Breast epithelium (tissue), 4 donors: ENCODE measurements around the gene AAMDC. TPM values are rescaled to one million over a fixed set of nuclear protein-coding genes. Genes with fewer than 3 reads are reported as not detected.

Source experiments
- DNase-seq, 2 donors: peaks; one replicate each; pipeline ENCODE4 v3.0.0-alpha.2; 2019; ENCODE audit warnings: low spot score in 2 of 2
- H3K27ac ChIP-seq, 2 donors: fragments of 200-600 bp; sonication (generic) in 1 of 2; one replicate each; pipeline ENCODE4 v1.5.1; 2016 to 2019; ENCODE audit warnings: mild to moderate bottlenecking in 1 of 2
- H3K27me3 ChIP-seq, 2 donors: fragments of 200-600 bp; sonication (generic) in 1 of 2; one replicate each; pipeline versions ENCODE4 v1.5.1 to v1.6.0; 2017 to 2019; ENCODE audit warnings: control low read depth in 1 of 2, mild to moderate bottlenecking in 1 of 2
- H3K36me3 ChIP-seq: fragments of 200-600 bp; one replicate; pipeline ENCODE4 v1.5.1; 2019
- H3K4me1 ChIP-seq, 2 donors: fragments of 200-600 bp; sonication (generic); one replicate each; pipeline ENCODE4 v1.5.1; 2016 to 2019; ENCODE audit warnings: control low read depth in 1 of 2
- H3K4me3 ChIP-seq, 3 donors: fragments of 200-600 bp; sonication (generic); 1 replicate in 2 of 3; 2 replicates in 1 of 3; pipeline ENCODE4 v1.5.1; 2016 to 2019; ENCODE audit warnings: mild to moderate bottlenecking in 3 of 3, moderate library complexity in 2 of 3
- H3K9me3 ChIP-seq, 2 donors: fragments of 200-600 bp; sonication (generic) in 1 of 2; one replicate each; pipeline ENCODE4 v1.5.1; 2016 to 2019; ENCODE audit warnings: control low read depth in 1 of 2
- POLR2A ChIP-seq: fragments of 450-650 bp; IDR thresholded peaks from one replicate; pipeline ENCODE4 v1.6.1; 2016; ENCODE audit warnings: antibody characterized with exemption, mild to moderate bottlenecking, moderate library complexity
- POLR2AphosphoS5 ChIP-seq, 3 donors: sonication (generic); formaldehyde crosslinking; IDR thresholded peaks; one replicate each; pipeline ENCODE4 v1.6.1; 2017; ENCODE audit warnings: antibody characterized with exemption in 3 of 3
- intact Hi-C: fragments of 100-400 bp; cut with DNase I; formaldehyde crosslinking; loops from one replicate; pipeline ENCODE4 v1.15.1; 2023; ENCODE audit warnings: low total_unique reads
- total RNA-seq, 3 donors: library from RNA; depleted of rRNA; stranded (reverse); fragments of >200 nt; gene quantifications; one replicate each; pipeline ENCODE4 v1.1.0, GENCODE V29; 2016
- TF ChIP-seq, protein P1 (sequence below), 3 donors: fragments of 450-650 bp; IDR thresholded peaks; one replicate each; pipeline ENCODE4 v1.5.1; 2016 to 2017; ENCODE audit warnings: antibody characterized with exemption in 3 of 3, mild to moderate bottlenecking in 3 of 3, moderate library complexity in 3 of 3

The AAMDC gene
- total RNA-seq, 3 donors from 2014 or later = 26.2 to 64.8 (median 30.5) TPM

DNA sequence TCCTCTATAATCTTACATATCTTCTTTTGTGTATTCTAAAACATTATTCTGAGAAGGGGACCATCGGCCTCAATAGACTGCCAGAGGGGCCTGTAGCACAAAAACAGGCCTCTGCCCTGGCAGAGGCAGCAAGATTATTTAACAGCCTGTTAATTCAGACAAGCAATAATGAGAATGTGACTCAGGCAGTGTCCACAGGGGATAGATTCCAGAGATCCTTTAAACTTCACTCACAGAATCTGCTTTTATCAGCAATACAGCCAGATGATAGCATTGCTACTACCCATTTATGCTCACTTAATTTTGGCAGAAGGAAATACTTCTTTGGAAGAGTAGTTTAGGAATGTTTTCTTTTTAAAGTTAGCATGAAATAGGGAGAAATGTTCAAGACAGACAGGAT lies 44.9 kb downstream of the AAMDC start:
- H3K27me3 ChIP-seq = no peaks in the 10 kb centered on the region
- no peak for DNase-seq
- no peaks in the 10 kb centered on the region for H3K9me3 ChIP-seq
- no peak overlapping the region for H3K4me3 ChIP-seq
- TF ChIP-seq, protein P1, sequence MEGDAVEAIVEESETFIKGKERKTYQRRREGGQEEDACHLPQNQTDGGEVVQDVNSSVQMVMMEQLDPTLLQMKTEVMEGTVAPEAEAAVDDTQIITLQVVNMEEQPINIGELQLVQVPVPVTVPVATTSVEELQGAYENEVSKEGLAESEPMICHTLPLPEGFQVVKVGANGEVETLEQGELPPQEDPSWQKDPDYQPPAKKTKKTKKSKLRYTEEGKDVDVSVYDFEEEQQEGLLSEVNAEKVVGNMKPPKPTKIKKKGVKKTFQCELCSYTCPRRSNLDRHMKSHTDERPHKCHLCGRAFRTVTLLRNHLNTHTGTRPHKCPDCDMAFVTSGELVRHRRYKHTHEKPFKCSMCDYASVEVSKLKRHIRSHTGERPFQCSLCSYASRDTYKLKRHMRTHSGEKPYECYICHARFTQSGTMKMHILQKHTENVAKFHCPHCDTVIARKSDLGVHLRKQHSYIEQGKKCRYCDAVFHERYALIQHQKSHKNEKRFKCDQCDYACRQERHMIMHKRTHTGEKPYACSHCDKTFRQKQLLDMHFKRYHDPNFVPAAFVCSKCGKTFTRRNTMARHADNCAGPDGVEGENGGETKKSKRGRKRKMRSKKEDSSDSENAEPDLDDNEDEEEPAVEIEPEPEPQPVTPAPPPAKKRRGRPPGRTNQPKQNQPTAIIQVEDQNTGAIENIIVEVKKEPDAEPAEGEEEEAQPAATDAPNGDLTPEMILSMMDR (IDR thresholded peaks at IDR 0.05) = no peak
- TF ChIP-seq POLR2AphosphoS5 (IDR thresholded peaks at IDR 0.05) (no peak), POLR2A (no peak)
- intact Hi-C loops = no loop called here
- no peak overlapping the region for H3K27ac ChIP-seq
- H3K36me3 ChIP-seq = peaks cover 4% of the 10 kb centered on the region
- no peaks in the 10 kb centered on the region for H3K4me1 ChIP-seq

DNA sequence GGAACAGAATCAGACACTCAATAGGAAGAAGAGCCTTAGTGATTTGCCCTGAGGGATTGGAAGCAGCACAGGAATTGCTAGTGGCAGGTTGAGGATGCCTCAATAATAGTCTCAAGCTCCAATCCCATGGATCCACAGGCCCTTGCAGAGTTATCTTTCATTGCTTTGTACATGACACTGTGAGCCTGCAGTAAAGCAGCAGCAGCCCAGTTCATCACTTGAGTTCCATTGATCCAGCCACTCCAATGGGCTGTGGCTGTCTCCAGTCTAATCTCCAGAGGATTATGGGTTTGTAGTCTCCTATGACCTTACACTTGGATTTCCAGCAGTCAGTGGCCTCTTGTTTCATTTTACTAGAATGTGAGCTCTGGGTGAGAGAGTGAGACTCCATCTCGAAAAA lies 45.4 kb downstream of the AAMDC start:
- Histone ChIP-seq H3K4me3 (no peak overlapping the region), H3K4me1 (no peaks in the 10 kb centered on the region), H3K27ac (no peak overlapping the region), H3K9me3 (no peaks in the 10 kb centered on the region), H3K27me3 (no peaks in the 10 kb centered on the region), H3K36me3 (peaks cover 4% of the 10 kb centered on the region)
- intact Hi-C loops = no loop called here
- DNase-seq = no peak
- TF ChIP-seq, protein P1 (IDR thresholded peaks at IDR 0.05) = no peak
- TF ChIP-seq POLR2A = no peak
- TF ChIP-seq POLR2AphosphoS5 (IDR thresholded peaks at IDR 0.05) = no peak

DNA sequence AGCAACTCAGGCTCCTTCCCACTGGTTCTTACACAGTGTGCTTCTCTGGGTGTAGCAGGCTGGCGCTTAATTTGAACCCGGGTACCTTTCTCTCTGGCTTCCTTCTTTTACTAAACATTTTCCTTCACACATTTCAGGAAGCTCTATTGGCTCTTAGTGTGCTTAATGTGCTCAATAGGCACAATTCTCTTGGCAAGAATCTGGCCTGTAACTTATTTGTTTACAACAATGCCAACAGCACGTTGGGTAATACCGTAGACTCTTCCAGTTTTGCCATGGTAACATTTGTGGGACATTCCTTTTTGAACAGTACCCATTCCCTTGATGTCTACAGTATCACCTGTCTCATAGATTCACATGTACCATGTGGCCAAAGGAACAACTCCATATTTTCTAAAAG lies 47.8 kb downstream of the AAMDC start:
- no peak for DNase-seq
- no peak overlapping the region for H3K27ac ChIP-seq
- intact Hi-C loops = no loop called here
- no peaks in the 10 kb centered on the region for H3K4me1 ChIP-seq
- H3K9me3 ChIP-seq = no peaks in the 10 kb centered on the region
- H3K36me3 ChIP-seq = peaks cover 4% of the 10 kb centered on the region
- H3K4me3 ChIP-seq = no peak overlapping the region
- H3K27me3 ChIP-seq = no peaks in the 10 kb centered on the region
- TF ChIP-seq POLR2A = no peak
- no peak for TF ChIP-seq POLR2AphosphoS5 (IDR thresholded peaks at IDR 0.05)
- TF ChIP-seq, protein P1 (IDR thresholded peaks at IDR 0.05) = no peak

DNA sequence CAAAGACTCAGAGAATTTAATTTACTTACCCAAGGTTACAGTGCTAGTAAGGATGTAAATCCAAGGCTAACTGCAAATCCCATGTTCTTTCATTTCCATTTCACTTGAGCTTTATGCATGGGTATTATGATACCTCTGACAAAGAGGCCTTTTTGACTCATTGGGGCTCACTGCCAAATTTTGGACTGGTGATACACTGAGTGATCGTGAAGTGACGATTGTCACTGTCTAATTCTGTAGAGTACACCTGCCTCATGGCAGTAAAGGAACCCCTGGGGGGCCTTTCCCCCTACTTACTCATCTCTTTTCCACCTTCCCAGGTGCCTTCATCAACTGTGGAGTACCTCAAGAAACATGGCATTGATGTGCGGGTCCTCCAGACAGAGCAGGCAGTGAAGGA lies 50.9 kb downstream of the AAMDC start:
- H3K4me1 ChIP-seq = no peaks in the 10 kb centered on the region
- no peaks in the 10 kb centered on the region for H3K27me3 ChIP-seq
- peaks cover 4% of the 10 kb centered on the region for H3K36me3 ChIP-seq
- DNase-seq = no peak
- intact Hi-C loops = no loop called here
- H3K27ac ChIP-seq = no peak overlapping the region
- TF ChIP-seq, protein P1 (IDR thresholded peaks at IDR 0.05) = no peak
- TF ChIP-seq POLR2A (no peak), POLR2AphosphoS5 (IDR thresholded peaks at IDR 0.05) (no peak)
- H3K9me3 ChIP-seq = no peaks in the 10 kb centered on the region
- no peak overlapping the region for H3K4me3 ChIP-seq

DNA sequence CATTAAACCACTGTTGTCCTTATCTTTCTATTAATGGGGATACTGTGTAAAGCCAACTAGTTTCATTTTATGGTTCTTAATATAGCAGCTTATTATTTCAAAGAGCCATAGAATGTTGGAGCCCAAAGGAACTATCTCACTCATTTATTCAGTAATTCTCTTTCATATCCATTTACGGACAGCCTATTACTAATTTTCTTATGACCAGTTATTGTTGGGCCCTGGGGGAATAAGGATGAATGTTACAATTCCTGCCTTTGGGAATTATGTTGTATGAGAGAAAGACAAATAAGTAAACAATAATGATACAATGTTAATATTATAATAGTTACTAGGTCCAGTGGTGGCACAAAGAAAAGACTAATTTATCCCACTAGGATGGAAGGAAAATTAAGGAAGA lies 52.4 kb downstream of the AAMDC start:
- Histone ChIP-seq H3K27me3 (no peaks in the 10 kb centered on the region), H3K36me3 (peaks cover 4% of the 10 kb centered on the region), H3K9me3 (no peaks in the 10 kb centered on the region), H3K27ac (no peak overlapping the region), H3K4me1 (no peaks in the 10 kb centered on the region), H3K4me3 (no peak overlapping the region)
- no peak for DNase-seq
- TF ChIP-seq POLR2A (no peak), POLR2AphosphoS5 (IDR thresholded peaks at IDR 0.05) (no peak)
- TF ChIP-seq, protein P1 (IDR thresholded peaks at IDR 0.05) = no peak
- intact Hi-C loops = no loop called here
